Measurements from ENCODE around the gene FAM219B.

- TF ChIP-seq POLR2AphosphoS5 (IDR thresholded peaks at IDR 0.05; ENCODE audit: borderline replicate concordance, low read depth, low read length) = no peak
- no peak for TF ChIP-seq FOXP2 (optimal IDR thresholded peaks at IDR 0.05; ENCODE audit: control extremely low read depth, extremely low read length, insufficient read depth)
Observed at GRCh38 chr15:74864296-74864695, 42.4 kb downstream of the FAM219B start.

Measured in SK-N-MC (cell line).